ENCODE measurements around the gene RNF182.
"Not testable (repeated sequence)": the region's sequence is repeated elsewhere in the genome, so short reads cannot be mapped to it uniquely, and the experiment has no call there.

Gene RNF182

GRCh38 chr6:13953061-13953705 is 28.4 kb downstream of the RNF182 start:
- H3K36me3 ChIP-seq (ENCODE audit: control insufficient read depth, insufficient read depth, low read length): no peaks in the 10 kb centered on the region
- no peaks in the 10 kb centered on the region for H3K27me3 ChIP-seq (ENCODE audit: control insufficient read depth, insufficient read depth, low read length)
- H3K4me1 ChIP-seq (ENCODE audit: control insufficient read depth, insufficient read depth, low read length): 0 out of 2 replicates have a peak, but pooled peaks cover 2% of the 10 kb centered on the region
- no peak overlapping the region for H3K27ac ChIP-seq (ENCODE audit: low read length)
- WGBS (ENCODE audit: insufficient coverage, insufficient read length): no CpG with 5 or more reads among the region's 2 CpGs
- no peaks in the 10 kb centered on the region for H3K9me3 ChIP-seq (ENCODE audit: control insufficient read depth, insufficient read depth, low read length)
- DNase-seq (ENCODE audit: low read depth, low spot score): no peak
- no peak overlapping the region for H3K4me3 ChIP-seq (ENCODE audit: low read length)

GRCh38 chr6:13965582-13966127 is 40.9 kb downstream of the RNF182 start:
- Histone ChIP-seq H3K4me3 (ENCODE audit: low read length) (no peak overlapping the region), H3K4me1 (ENCODE audit: control insufficient read depth, insufficient read depth, low read length) (no peaks in the 10 kb centered on the region), H3K27me3 (ENCODE audit: control insufficient read depth, insufficient read depth, low read length) (no peaks in the 10 kb centered on the region), H3K36me3 (ENCODE audit: control insufficient read depth, insufficient read depth, low read length) (no peaks in the 10 kb centered on the region), H3K27ac (ENCODE audit: low read length) (no peak overlapping the region), H3K9me3 (ENCODE audit: control insufficient read depth, insufficient read depth, low read length) (no peaks in the 10 kb centered on the region)
- DNase-seq (ENCODE audit: low read depth, low spot score): no peak
- WGBS (ENCODE audit: insufficient coverage, insufficient read length): no CpG with 5 or more reads among the region's 4 CpGs

- no peaks in the 10 kb centered on the region for H3K4me1 ChIP-seq (ENCODE audit: control insufficient read depth, insufficient read depth, low read length)
- H3K9me3 ChIP-seq (ENCODE audit: control insufficient read depth, insufficient read depth, low read length): no peaks in the 10 kb centered on the region
- no peak overlapping the region for H3K4me3 ChIP-seq (ENCODE audit: low read length)
- DNase-seq (ENCODE audit: low read depth, low spot score): no peak
- no peaks in the 10 kb centered on the region for H3K27me3 ChIP-seq (ENCODE audit: control insufficient read depth, insufficient read depth, low read length)
- H3K27ac ChIP-seq (ENCODE audit: low read length): no peak overlapping the region
- WGBS (ENCODE audit: insufficient coverage, insufficient read length): no CpG with 5 or more reads among the region's 3 CpGs
- no peaks in the 10 kb centered on the region for H3K36me3 ChIP-seq (ENCODE audit: control insufficient read depth, insufficient read depth, low read length)
These were observed 46.6 kb downstream of the RNF182 start for GRCh38 chr6:13971303-13971702.

- not testable (repeated sequence) for DNase-seq (ENCODE audit: low read depth, low spot score); H3K36me3 ChIP-seq (ENCODE audit: control insufficient read depth, insufficient read depth, low read length); H3K27me3 ChIP-seq (ENCODE audit: control insufficient read depth, insufficient read depth, low read length); H3K9me3 ChIP-seq (ENCODE audit: control insufficient read depth, insufficient read depth, low read length); H3K27ac ChIP-seq (ENCODE audit: low read length); H3K4me3 ChIP-seq (ENCODE audit: low read length); H3K4me1 ChIP-seq (ENCODE audit: control insufficient read depth, insufficient read depth, low read length)
- no CpG with 5 or more reads among the region's 3 CpGs for WGBS (ENCODE audit: insufficient coverage, insufficient read length)
These were observed 47.9 kb downstream of the RNF182 start for GRCh38 chr6:13972602-13973001.

GRCh38 chr6:13973422-13973821 is 48.7 kb downstream of the RNF182 start:
- not testable (repeated sequence) for H3K36me3 ChIP-seq (ENCODE audit: control insufficient read depth, insufficient read depth, low read length); H3K4me3 ChIP-seq (ENCODE audit: low read length); DNase-seq (ENCODE audit: low read depth, low spot score); H3K4me1 ChIP-seq (ENCODE audit: control insufficient read depth, insufficient read depth, low read length); H3K27ac ChIP-seq (ENCODE audit: low read length); H3K9me3 ChIP-seq (ENCODE audit: control insufficient read depth, insufficient read depth, low read length); H3K27me3 ChIP-seq (ENCODE audit: control insufficient read depth, insufficient read depth, low read length)
- WGBS (ENCODE audit: insufficient coverage, insufficient read length): no CpG with 5 or more reads among the region's 3 CpGs

GRCh38 chr6:13978102-13978640 is 53.4 kb downstream of the RNF182 start:
- H3K4me1 ChIP-seq (ENCODE audit: control insufficient read depth, insufficient read depth, low read length): no peaks in the 10 kb centered on the region
- no peak overlapping the region for H3K4me3 ChIP-seq (ENCODE audit: low read length)
- DNase-seq (ENCODE audit: low read depth, low spot score): no peak
- H3K9me3 ChIP-seq (ENCODE audit: control insufficient read depth, insufficient read depth, low read length): no peaks in the 10 kb centered on the region
- WGBS (ENCODE audit: insufficient coverage, insufficient read length): no CpG with 5 or more reads among the region's 6 CpGs
- H3K27me3 ChIP-seq (ENCODE audit: control insufficient read depth, insufficient read depth, low read length): no peaks in the 10 kb centered on the region
- H3K27ac ChIP-seq (ENCODE audit: low read length): no peak overlapping the region
- no peaks in the 10 kb centered on the region for H3K36me3 ChIP-seq (ENCODE audit: control insufficient read depth, insufficient read depth, low read length)

GRCh38 chr6:13978787-13979186 is 54.0 kb downstream of the RNF182 start:
- Histone ChIP-seq H3K4me1 (ENCODE audit: control insufficient read depth, insufficient read depth, low read length) (no peaks in the 10 kb centered on the region), H3K27me3 (ENCODE audit: control insufficient read depth, insufficient read depth, low read length) (no peaks in the 10 kb centered on the region), H3K9me3 (ENCODE audit: control insufficient read depth, insufficient read depth, low read length) (no peaks in the 10 kb centered on the region), H3K27ac (ENCODE audit: low read length) (no peak overlapping the region), H3K4me3 (ENCODE audit: low read length) (no peak overlapping the region), H3K36me3 (ENCODE audit: control insufficient read depth, insufficient read depth, low read length) (no peaks in the 10 kb centered on the region)
- DNase-seq (ENCODE audit: low read depth, low spot score): no peak
- WGBS (ENCODE audit: insufficient coverage, insufficient read length): no CpG with 5 or more reads among the region's 2 CpGs

- H3K27me3 ChIP-seq (ENCODE audit: control insufficient read depth, insufficient read depth, low read length): no peaks in the 10 kb centered on the region
- WGBS (ENCODE audit: insufficient coverage, insufficient read length): 100% methylated on average over 2 of the region's 9 CpGs
- no peaks in the 10 kb centered on the region for H3K9me3 ChIP-seq (ENCODE audit: control insufficient read depth, insufficient read depth, low read length)
- H3K36me3 ChIP-seq (ENCODE audit: control insufficient read depth, insufficient read depth, low read length): no peaks in the 10 kb centered on the region
- DNase-seq (ENCODE audit: low read depth, low spot score): no peak
- H3K4me1 ChIP-seq (ENCODE audit: control insufficient read depth, insufficient read depth, low read length): no peaks in the 10 kb centered on the region
- H3K27ac ChIP-seq (ENCODE audit: low read length): no peak overlapping the region
- no peak overlapping the region for H3K4me3 ChIP-seq (ENCODE audit: low read length)
These were observed 54.8 kb downstream of the RNF182 start for GRCh38 chr6:13979284-13980171.

GRCh38 chr6:13980534-13980933 is 55.8 kb downstream of the RNF182 start:
- H3K9me3 ChIP-seq (ENCODE audit: control insufficient read depth, insufficient read depth, low read length): no peaks in the 10 kb centered on the region
- no peaks in the 10 kb centered on the region for H3K27me3 ChIP-seq (ENCODE audit: control insufficient read depth, insufficient read depth, low read length)
- H3K36me3 ChIP-seq (ENCODE audit: control insufficient read depth, insufficient read depth, low read length): no peaks in the 10 kb centered on the region
- no peaks in the 10 kb centered on the region for H3K4me1 ChIP-seq (ENCODE audit: control insufficient read depth, insufficient read depth, low read length)
- no peak overlapping the region for H3K27ac ChIP-seq (ENCODE audit: low read length)
- WGBS (ENCODE audit: insufficient coverage, insufficient read length): no CpG with 5 or more reads among the region's 4 CpGs
- H3K4me3 ChIP-seq (ENCODE audit: low read length): no peak overlapping the region
- DNase-seq (ENCODE audit: low read depth, low spot score): no peak

GRCh38 chr6:13985663-13986325 is 61.0 kb downstream of the RNF182 start:
- H3K9me3 ChIP-seq (ENCODE audit: control insufficient read depth, insufficient read depth, low read length): no peaks in the 10 kb centered on the region
- H3K36me3 ChIP-seq (ENCODE audit: control insufficient read depth, insufficient read depth, low read length): no peaks in the 10 kb centered on the region
- H3K4me3 ChIP-seq (ENCODE audit: low read length): no peak overlapping the region
- WGBS (ENCODE audit: insufficient coverage, insufficient read length): no CpG with 5 or more reads among the region's 4 CpGs
- no peaks in the 10 kb centered on the region for H3K4me1 ChIP-seq (ENCODE audit: control insufficient read depth, insufficient read depth, low read length)
- no peak for DNase-seq (ENCODE audit: low read depth, low spot score)
- H3K27ac ChIP-seq (ENCODE audit: low read length): no peak overlapping the region
- no peaks in the 10 kb centered on the region for H3K27me3 ChIP-seq (ENCODE audit: control insufficient read depth, insufficient read depth, low read length)
